Ectodermal cell (in vitro differentiated cells): ENCODE results near the gene LSP1.

Source experiments
- H3K27ac ChIP-seq: 2 replicates; pipeline ENCODE4 v1.7.0; 2013; ENCODE audit warnings: mild to moderate bottlenecking, low read depth, low read length; ENCODE audit not compliant: insufficient read depth, poor library complexity, severe bottlenecking
- H3K27me3 ChIP-seq: 2 replicates; pipeline ENCODE4 v1.7.0; 2013; ENCODE audit warnings: mild to moderate bottlenecking, low read length; ENCODE audit not compliant: insufficient read depth, control insufficient read depth, poor library complexity, severe bottlenecking
- H3K36me3 ChIP-seq: one replicate; pipeline ENCODE4 v1.7.0; 2013; ENCODE audit warnings: low read length; ENCODE audit not compliant: control insufficient read depth, insufficient read depth
- H3K4me1 ChIP-seq: one replicate; pipeline ENCODE4 v1.7.0; 2013; ENCODE audit warnings: low read length; ENCODE audit not compliant: control insufficient read depth, insufficient read depth
- H3K4me3 ChIP-seq: 2 replicates; pipeline ENCODE4 v1.7.0; 2013; ENCODE audit warnings: low read depth, low read length, control low read depth; ENCODE audit not compliant: insufficient read depth
- H3K9me3 ChIP-seq: 2 replicates; pipeline ENCODE4 v1.7.0; 2013; ENCODE audit warnings: mild to moderate bottlenecking, low read length, moderate library complexity; ENCODE audit not compliant: control insufficient read depth
- WGBS, 2 experiments: methylation state at CpG; one replicate each; pipeline ENCODE4 v1.1.7; 2013; ENCODE audit warnings: missing lambda C conversion rate in 2 of 2; 5-methylcytosine and 5-hydroxymethylcytosine counted together

Gene LSP1

GRCh38 chr11:1824221-1825038 lies 28.5 kb upstream of the LSP1 start:
- H3K9me3 ChIP-seq: no peaks in the 10 kb centered on the region
- 93 to 94% methylated on average over 23 of the region's 23 CpGs for WGBS, 2 experiments

DNA sequence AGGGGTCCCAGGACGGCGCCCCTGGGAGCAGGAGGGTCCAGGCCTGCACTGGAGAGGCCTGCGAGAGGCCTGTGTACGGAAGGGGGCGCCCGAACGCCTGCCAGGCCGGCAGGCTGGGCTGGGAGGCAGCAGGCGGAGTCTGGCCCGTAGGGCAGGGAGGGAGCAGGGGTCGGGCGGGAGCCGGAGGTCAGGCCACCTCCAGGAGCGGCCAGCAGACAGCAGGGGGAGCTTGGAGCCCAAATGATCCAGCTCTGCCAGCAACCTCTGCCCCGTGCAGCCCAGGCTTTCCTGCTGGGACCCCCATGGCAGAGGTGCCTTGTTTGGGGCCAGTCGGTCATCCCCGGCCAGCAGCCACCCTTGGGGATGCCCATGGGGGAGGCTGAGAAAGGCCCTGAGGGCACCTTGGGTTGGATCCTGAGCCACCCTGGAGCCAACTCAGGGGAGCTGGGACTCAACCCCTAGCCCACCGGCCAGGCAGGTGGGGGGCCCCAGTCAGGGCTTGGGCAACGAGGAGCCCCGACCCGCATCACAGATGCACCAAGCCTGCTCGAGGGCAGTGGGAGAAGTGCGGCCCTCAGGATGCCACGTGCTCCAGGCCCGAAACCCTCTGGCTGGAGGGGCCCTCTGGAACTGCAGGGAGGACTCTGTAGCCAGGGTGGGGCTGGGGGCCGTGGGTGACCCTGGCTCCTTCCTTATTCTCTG lies 27.7 kb upstream of the LSP1 start:
- H3K36me3 ChIP-seq: no peaks in the 10 kb centered on the region
- no peak overlapping the region for H3K4me3 ChIP-seq
- WGBS, 2 experiments: 39% methylated on average over 26 of the region's 26 CpGs
- no peaks in the 10 kb centered on the region for H3K4me1 ChIP-seq
- H3K9me3 ChIP-seq: no peaks in the 10 kb centered on the region
- H3K27me3 ChIP-seq: no peaks in the 10 kb centered on the region
- no peak overlapping the region for H3K27ac ChIP-seq

More at GRCh38 chr11:1824221-1825038, 28.5 kb upstream of the LSP1 start:
- Histone ChIP-seq H3K36me3 (no peaks in the 10 kb centered on the region), H3K27me3 (no peaks in the 10 kb centered on the region), H3K4me3 (no peak overlapping the region), H3K4me1 (no peaks in the 10 kb centered on the region), H3K27ac (no peak overlapping the region)

DNA sequence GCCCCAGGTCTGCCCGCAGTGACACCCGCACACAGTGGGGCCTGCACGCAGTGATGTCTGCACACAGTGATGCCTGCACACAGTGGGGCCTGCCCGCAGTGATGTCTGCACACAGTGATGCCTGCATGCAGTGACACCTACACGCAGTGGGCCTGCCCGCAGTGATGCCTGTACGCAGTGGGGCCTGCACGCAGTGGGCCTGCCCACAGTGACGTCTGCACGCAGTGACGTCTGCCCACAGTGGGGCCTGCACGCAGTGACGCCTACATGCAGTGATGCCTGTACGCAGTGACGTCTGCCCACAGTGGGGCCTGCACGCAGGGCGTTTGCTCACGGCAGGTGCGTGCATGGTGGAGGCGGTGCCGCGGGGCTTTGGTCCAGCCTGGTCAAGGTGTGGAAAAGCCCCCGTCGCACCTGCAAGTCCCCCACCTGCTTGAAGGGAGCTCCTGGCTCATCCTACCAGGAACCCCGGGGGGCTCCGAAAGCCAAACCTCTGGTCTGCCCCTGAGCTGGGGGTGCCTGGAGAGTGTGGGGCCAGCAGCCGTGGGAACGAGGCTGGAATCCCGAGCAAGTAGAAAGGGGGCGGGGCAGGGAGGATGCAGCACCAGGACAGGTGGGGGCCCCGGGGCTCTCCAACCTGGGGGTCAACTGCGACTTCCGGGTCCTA lies 27.0 kb upstream of the LSP1 start:
- WGBS, 2 experiments: 95% methylated on average over 33 of the region's 33 CpGs

GRCh38 chr11:1826552-1827094 lies 26.3 kb upstream of the LSP1 start:
- Histone ChIP-seq H3K9me3 (no peaks in the 10 kb centered on the region), H3K4me1 (no peaks in the 10 kb centered on the region), H3K4me3 (no peak overlapping the region), H3K36me3 (no peaks in the 10 kb centered on the region), H3K27ac (no peak overlapping the region), H3K27me3 (no peaks in the 10 kb centered on the region)
- WGBS, 2 experiments: 81 to 85% methylated on average over 15 of the region's 15 CpGs

More for the DNA sequence above, 27.0 kb upstream of the LSP1 start:
- H3K4me3 ChIP-seq: no peak overlapping the region
- H3K27ac ChIP-seq: no peak overlapping the region
- no peaks in the 10 kb centered on the region for H3K36me3 ChIP-seq
- no peaks in the 10 kb centered on the region for H3K9me3 ChIP-seq
- no peaks in the 10 kb centered on the region for H3K27me3 ChIP-seq
- no peaks in the 10 kb centered on the region for H3K4me1 ChIP-seq

DNA sequence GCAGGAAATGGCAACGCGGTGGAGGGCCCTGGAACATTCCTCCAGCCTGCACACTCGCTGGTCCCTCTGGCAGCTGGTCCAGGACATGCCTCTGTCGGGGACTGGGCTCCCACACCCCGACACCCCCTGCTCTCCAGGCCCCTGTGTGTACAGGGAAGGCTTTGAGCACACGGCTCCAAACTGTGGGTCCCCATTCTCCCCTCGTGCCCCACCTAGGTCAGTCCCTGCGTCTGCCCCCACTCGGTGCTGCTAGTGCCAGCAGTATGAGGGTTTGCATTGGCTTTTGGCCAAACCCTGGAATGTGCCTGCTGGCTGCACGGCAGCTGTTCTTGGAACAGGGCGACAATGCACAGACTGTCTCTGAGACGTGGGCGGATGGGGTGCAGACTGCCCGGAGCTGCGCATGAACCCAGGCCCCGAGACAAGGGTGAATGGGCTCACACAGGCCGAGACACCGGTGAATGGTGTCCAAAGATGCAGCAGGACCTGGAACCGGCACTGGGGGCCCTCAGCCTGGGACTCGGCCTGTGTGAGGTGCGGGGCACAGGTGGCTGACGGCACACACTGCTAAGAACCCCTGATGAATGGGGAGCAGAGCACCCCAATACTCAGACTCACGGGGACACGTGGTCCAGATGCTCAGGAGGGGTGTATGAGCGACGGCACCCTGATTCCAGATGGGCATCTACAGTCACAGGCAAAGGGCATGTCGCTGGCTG lies 25.6 kb upstream of the LSP1 start:
- H3K27me3 ChIP-seq: peaks cover 3% of the 10 kb centered on the region
- H3K36me3 ChIP-seq: no peaks in the 10 kb centered on the region

DNA sequence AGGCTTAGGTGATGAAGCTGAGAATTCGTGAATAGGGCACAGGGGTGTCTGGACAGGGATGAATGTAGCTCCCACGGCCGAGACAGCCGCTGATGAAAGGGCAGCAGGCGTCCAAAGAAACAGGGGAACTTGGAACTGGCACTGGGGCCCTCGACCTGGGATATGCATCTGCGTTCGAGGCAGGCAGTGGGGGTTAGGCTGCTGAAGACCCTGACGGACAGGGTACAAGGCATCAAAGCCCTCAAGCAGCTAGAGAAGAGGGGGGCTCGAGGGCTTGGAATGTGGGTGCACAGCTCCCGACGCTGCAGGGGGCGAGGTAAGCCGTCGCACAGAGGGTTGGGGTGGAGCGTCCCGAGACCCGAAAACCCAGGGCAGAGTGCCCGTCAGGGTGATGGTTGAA lies 25.0 kb upstream of the LSP1 start:
- WGBS, 2 experiments: 88 to 90% methylated on average over 19 of the region's 19 CpGs
- no peak overlapping the region for H3K27ac ChIP-seq
- H3K9me3 ChIP-seq: no peaks in the 10 kb centered on the region
- H3K36me3 ChIP-seq: no peaks in the 10 kb centered on the region
- no peaks in the 10 kb centered on the region for H3K4me1 ChIP-seq
- peaks cover 8% of the 10 kb centered on the region for H3K27me3 ChIP-seq
- no peak overlapping the region for H3K4me3 ChIP-seq

More for the DNA sequence above, 25.6 kb upstream of the LSP1 start:
- Histone ChIP-seq H3K27ac (no peak overlapping the region), H3K4me3 (no peak overlapping the region), H3K4me1 (no peaks in the 10 kb centered on the region), H3K9me3 (no peaks in the 10 kb centered on the region)
- 93 to 95% methylated on average over 27 of the region's 27 CpGs for WGBS, 2 experiments

- Histone ChIP-seq H3K9me3 (no peaks in the 10 kb centered on the region), H3K27ac (no peak overlapping the region)
- 90 to 91% methylated on average over 12 of the region's 12 CpGs for WGBS, 2 experiments
These were observed 24.3 kb upstream of the LSP1 start for GRCh38 chr11:1828542-1828941.

GRCh38 chr11:1829039-1829820 lies 23.7 kb upstream of the LSP1 start:
- Histone ChIP-seq H3K4me3 (no peak overlapping the region), H3K27ac (no peak overlapping the region), H3K9me3 (no peaks in the 10 kb centered on the region), H3K4me1 (no peaks in the 10 kb centered on the region), H3K36me3 (no peaks in the 10 kb centered on the region), H3K27me3 (peaks cover 14% of the 10 kb centered on the region)
- 81 to 85% methylated on average over 11 of the region's 11 CpGs for whole genome bisulfite sequencing, 2 experiments

More at GRCh38 chr11:1828542-1828941, 24.3 kb upstream of the LSP1 start:
- Histone ChIP-seq H3K4me1 (no peaks in the 10 kb centered on the region), H3K4me3 (no peak overlapping the region), H3K36me3 (no peaks in the 10 kb centered on the region), H3K27me3 (peaks cover 14% of the 10 kb centered on the region)

DNA sequence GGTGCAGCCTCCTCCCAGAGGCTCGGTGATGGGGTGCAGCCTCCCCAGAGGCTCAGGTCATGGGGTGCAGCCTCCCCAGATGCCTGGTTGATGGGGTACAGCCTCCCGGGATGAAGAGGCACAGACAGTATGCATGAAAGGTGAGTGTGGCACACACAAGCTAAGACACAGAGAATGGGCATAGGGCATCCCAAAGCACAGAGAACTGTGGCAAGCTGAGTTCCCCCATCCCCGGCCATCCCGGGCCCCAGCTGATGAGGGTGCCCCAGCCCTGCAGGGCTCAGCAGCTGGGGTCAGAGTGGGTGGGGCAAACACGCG lies 22.9 kb upstream of the LSP1 start:
- 87 to 89% methylated on average over 6 of the region's 6 CpGs for whole genome bisulfite sequencing, 2 experiments
- no peaks in the 10 kb centered on the region for H3K36me3 ChIP-seq
- H3K4me1 ChIP-seq: no peaks in the 10 kb centered on the region
- no peaks in the 10 kb centered on the region for H3K9me3 ChIP-seq
- H3K4me3 ChIP-seq: no peak overlapping the region
- H3K27ac ChIP-seq: no peak overlapping the region
- H3K27me3 ChIP-seq: peaks cover 14% of the 10 kb centered on the region
